Measurements from ENCODE around the gene NRXN2.

Gene NRXN2

GRCh38 chr11:64559351-64560138 lies 163.5 kb downstream of the NRXN2 start:
- DNase-seq, result no peak

- DNase-seq, result no peak
Observed at GRCh38 chr11:64558869-64559268, 164.1 kb downstream of the NRXN2 start.

GRCh38 chr11:64558065-64558745 lies 164.8 kb downstream of the NRXN2 start:
- no peak for DNase-seq

- DNase-seq, result no peak
Observed at GRCh38 chr11:64556721-64557250, 166.2 kb downstream of the NRXN2 start.
